ENCODE measurements around the gene RAVER2.
A peak's percentile ranks its signal among the peaks of the same experiment; 100 is the strongest.

The RAVER2 gene

DNA sequence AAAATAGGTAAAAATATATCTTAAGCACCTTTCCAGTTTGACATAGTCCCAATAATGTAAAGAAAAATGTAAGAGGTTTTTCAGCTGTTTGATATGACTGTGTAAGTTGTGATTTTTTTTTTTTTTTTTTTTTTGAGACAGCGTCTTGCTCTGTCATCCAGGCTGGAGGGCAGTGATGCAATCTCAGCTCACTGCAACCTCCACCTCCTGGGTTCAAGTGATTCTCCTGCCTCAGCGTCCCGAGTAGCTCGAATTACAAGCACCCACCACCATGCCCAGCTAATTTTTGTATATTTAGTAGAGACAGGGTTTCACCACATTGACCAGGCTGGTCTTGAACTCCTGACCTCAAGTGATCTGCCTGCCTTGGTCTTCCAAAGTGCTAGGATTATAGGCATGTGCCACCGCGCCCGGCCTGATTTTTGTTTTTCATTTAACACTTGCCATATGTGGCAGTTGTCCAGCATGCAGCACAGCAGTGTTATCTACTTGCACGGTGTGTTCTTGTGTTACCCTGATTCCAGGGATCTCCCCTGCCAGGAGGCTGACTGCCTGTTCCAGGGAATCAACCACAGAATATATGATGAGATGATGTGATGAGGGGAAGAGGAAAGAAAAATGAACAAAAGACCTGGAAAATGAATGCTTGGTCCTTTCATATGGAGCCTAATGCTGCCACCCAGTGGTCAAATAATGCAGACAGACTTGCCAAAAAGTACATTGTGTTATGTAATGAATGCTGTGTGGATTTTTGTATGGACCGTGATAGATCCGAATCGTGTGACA is 79.0 kb downstream of the RAVER2 start:
- H3K36me3 ChIP-seq, result no peaks in the 10 kb centered on the region
- no peaks in the 10 kb centered on the region for H3K27me3 ChIP-seq
- TF ChIP-seq, protein P1, sequence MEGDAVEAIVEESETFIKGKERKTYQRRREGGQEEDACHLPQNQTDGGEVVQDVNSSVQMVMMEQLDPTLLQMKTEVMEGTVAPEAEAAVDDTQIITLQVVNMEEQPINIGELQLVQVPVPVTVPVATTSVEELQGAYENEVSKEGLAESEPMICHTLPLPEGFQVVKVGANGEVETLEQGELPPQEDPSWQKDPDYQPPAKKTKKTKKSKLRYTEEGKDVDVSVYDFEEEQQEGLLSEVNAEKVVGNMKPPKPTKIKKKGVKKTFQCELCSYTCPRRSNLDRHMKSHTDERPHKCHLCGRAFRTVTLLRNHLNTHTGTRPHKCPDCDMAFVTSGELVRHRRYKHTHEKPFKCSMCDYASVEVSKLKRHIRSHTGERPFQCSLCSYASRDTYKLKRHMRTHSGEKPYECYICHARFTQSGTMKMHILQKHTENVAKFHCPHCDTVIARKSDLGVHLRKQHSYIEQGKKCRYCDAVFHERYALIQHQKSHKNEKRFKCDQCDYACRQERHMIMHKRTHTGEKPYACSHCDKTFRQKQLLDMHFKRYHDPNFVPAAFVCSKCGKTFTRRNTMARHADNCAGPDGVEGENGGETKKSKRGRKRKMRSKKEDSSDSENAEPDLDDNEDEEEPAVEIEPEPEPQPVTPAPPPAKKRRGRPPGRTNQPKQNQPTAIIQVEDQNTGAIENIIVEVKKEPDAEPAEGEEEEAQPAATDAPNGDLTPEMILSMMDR (IDR thresholded peaks at IDR 0.05), result peak; percentile 76
- no peaks in the 10 kb centered on the region for H3K9me3 ChIP-seq
- no peak overlapping the region for H3K4me3 ChIP-seq (ENCODE audit: low read depth in 1 of 2, low read length in 1 of 2)
- no peaks in the 10 kb centered on the region for H3K4me1 ChIP-seq (ENCODE audit: control insufficient read depth in 1 of 2, insufficient read depth in 1 of 2, low read depth in 1 of 2, low read length in 1 of 2)
- no peak overlapping the region for H3K27ac ChIP-seq

DNA sequence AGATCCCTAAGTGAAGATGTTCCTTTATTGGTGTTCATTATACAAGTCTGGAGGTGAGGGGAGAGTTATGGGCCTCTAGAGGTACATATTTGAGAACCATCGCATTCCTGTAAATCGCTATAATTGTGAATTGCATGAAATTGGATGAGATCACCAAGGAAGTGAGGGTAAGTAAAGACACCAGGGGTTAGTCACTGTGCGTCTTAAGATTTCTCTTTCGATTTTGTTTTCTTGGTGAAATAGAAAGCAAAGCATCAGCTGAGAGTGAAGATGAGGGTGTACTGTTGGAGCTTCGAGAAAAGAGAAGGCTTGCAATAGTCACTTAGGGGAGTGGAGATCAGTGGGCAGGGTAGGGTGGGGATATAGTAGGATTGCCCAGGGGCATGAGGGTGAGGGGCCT is 82.1 kb downstream of the RAVER2 start:
- no peaks in the 10 kb centered on the region for H3K4me1 ChIP-seq (ENCODE audit: control insufficient read depth in 1 of 2, insufficient read depth in 1 of 2, low read depth in 1 of 2, low read length in 1 of 2)
- H3K36me3 ChIP-seq, result peaks cover 20% of the 10 kb centered on the region
- TF ChIP-seq, protein P1 (IDR thresholded peaks at IDR 0.05), result no peak
- H3K27me3 ChIP-seq, result no peaks in the 10 kb centered on the region
- no peak overlapping the region for H3K27ac ChIP-seq
- no peaks in the 10 kb centered on the region for H3K9me3 ChIP-seq
- H3K4me3 ChIP-seq (ENCODE audit: low read depth in 1 of 2, low read length in 1 of 2), result no peak overlapping the region

DNA sequence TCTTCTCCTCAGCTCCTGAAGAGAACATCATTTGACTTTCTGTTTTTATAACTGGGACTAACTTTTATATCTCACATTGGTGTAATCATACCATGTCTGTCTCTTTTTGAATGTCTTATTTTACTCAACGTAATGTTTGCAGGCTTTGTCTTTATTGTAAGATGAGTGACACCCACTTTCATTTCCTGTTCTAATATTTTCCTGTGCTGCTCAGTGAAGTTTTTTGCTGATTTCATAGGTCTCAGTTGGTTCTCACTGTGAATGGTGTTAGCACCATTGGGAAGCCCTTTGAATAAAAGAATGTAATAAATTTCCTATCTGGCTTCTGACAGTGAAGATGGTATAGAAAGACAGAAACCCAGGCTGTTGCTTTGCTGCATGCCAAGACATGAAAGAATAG is 84.0 kb downstream of the RAVER2 start:
- H3K27ac ChIP-seq, result no peak overlapping the region
- TF ChIP-seq, protein P1 (IDR thresholded peaks at IDR 0.05), result no peak

DNA sequence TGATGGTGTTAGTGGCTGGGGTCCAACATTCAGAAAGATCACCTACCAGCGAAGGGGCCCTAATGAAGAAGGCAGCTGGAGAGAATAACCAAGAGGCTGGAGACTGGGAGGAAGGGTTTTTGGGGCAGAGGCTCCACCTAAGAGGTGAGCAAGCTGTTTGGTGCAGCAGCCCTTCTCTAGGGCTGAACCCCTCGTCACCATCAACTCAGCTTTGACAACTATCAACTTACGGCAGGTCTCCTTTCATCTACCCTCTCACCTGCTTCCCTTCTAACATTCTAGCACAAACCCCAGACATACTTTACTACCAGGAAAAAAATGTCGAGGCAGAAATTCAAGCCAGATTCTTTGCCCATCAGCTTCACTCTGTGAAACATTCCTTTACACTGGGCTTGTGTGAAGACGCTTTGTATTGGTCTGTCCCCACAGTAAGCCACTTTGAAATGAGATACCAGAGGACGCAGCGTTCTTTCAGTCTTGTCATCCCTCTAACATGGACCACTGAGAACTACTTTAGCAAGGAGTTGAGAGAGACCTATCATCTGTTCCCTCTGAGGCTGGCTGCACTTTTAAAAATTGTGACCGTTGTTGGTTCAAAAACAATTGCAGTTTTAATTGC is 84.6 kb downstream of the RAVER2 start:
- no peaks in the 10 kb centered on the region for H3K4me1 ChIP-seq (ENCODE audit: control insufficient read depth in 1 of 2, insufficient read depth in 1 of 2, low read depth in 1 of 2, low read length in 1 of 2)
- H3K9me3 ChIP-seq, result no peaks in the 10 kb centered on the region
- H3K27me3 ChIP-seq, result no peaks in the 10 kb centered on the region
- H3K36me3 ChIP-seq, result peaks cover 45% of the 10 kb centered on the region
- TF ChIP-seq, protein P1 (IDR thresholded peaks at IDR 0.05), result no peak
- H3K4me3 ChIP-seq (ENCODE audit: low read depth in 1 of 2, low read length in 1 of 2), result no peak overlapping the region
- H3K27ac ChIP-seq, result no peak overlapping the region

More for the DNA sequence above, 84.0 kb downstream of the RAVER2 start:
- H3K9me3 ChIP-seq, result no peaks in the 10 kb centered on the region
- no peaks in the 10 kb centered on the region for H3K27me3 ChIP-seq
- no peaks in the 10 kb centered on the region for H3K4me1 ChIP-seq (ENCODE audit: control insufficient read depth in 1 of 2, insufficient read depth in 1 of 2, low read depth in 1 of 2, low read length in 1 of 2)
- peaks cover 38% of the 10 kb centered on the region for H3K36me3 ChIP-seq
- no peak overlapping the region for H3K4me3 ChIP-seq (ENCODE audit: low read depth in 1 of 2, low read length in 1 of 2)

DNA sequence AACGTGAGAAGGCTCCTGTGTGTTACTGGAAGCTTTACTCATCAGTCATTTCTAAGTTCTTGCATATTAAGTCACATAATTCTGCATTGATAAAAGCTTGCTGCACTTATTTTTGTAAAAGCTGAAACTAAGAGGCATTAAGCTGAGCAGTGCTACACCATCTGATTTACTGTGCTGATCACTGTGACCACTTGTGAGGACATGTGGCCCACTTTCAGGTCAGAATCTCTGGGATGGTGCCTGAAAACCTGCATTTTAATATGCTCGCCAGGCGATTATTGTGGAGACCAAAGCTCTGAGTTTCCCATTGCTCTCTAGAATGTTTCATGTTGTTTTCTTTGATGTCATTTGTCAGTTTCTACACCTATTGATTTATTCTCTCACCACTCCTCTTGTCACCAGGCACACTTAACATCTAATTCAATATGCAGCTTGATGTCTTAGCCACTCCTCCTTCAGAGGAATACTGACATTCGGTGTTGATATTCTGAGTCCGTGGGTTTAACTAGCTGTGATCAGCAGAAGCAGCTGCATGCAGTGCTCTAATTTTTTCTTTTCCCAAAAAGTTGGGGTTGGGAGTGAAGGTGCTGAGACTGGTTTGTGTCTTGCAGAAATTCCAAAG is 85.3 kb downstream of the RAVER2 start:
- H3K9me3 ChIP-seq, result no peaks in the 10 kb centered on the region
- no peak overlapping the region for H3K4me3 ChIP-seq (ENCODE audit: low read depth in 1 of 2, low read length in 1 of 2)
- no peaks in the 10 kb centered on the region for H3K4me1 ChIP-seq (ENCODE audit: control insufficient read depth in 1 of 2, insufficient read depth in 1 of 2, low read depth in 1 of 2, low read length in 1 of 2)
- H3K27ac ChIP-seq, result no peak overlapping the region
- peaks cover 52% of the 10 kb centered on the region for H3K36me3 ChIP-seq
- TF ChIP-seq, protein P1 (IDR thresholded peaks at IDR 0.05), result no peak
- no peaks in the 10 kb centered on the region for H3K27me3 ChIP-seq
